Measurements from ENCODE around the gene ACOT11.

DNA sequence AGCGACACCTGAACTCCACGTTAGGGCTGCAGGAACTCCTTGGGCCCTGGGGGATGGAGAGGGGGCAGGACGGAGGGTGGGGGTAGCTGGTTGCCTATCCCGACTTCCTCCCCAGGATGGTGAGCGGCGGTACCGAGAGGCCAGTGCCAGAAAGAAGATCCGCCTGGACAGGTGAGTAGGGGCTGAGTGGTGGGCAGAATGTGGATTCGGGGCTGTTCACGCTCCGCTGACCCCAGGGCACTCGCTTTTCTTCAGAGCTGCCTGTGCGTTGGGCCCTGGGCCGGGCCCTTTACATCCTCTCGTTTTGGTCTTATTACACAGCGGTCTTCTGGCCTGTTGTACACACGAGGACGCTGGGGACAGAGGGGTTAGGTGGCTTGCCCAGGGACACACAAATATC is 54.5 kb downstream of the ACOT11 start:
- TF ChIP-seq NFRKB (IDR thresholded peaks at IDR 0.05) (no peak), FOXM1 (IDR thresholded peaks at IDR 0.05; ENCODE audit: borderline replicate concordance) (no peak), ARNT (IDR thresholded peaks at IDR 0.05) (no peak), SP1 (IDR thresholded peaks at IDR 0.05) (no peak), ELF4 (IDR thresholded peaks at IDR 0.05) (no peak), ZNF384 (IDR thresholded peaks at IDR 0.05) (no peak), L3MBTL2 (conservative IDR thresholded peaks at IDR 0.05) (no peak), HDGF (IDR thresholded peaks at IDR 0.05; ENCODE audit: borderline replicate concordance) (no peak), BHLHE40 (IDR thresholded peaks at IDR 0.05; ENCODE audit: borderline replicate concordance) (no peak), LEF1 (IDR thresholded peaks at IDR 0.05; ENCODE audit: borderline replicate concordance) (no peak), FOXA1 (IDR thresholded peaks at IDR 0.05) (no peak), FOXK2 (IDR thresholded peaks at IDR 0.05) (no peak), SUZ12 (IDR thresholded peaks at IDR 0.05) (no peak)
- TF ChIP-seq, protein P1, sequence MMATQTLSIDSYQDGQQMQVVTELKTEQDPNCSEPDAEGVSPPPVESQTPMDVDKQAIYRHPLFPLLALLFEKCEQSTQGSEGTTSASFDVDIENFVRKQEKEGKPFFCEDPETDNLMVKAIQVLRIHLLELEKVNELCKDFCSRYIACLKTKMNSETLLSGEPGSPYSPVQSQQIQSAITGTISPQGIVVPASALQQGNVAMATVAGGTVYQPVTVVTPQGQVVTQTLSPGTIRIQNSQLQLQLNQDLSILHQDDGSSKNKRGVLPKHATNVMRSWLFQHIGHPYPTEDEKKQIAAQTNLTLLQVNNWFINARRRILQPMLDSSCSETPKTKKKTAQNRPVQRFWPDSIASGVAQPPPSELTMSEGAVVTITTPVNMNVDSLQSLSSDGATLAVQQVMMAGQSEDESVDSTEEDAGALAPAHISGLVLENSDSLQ (IDR thresholded peaks at IDR 0.05): no peak

Data from HEK293T (cell line).